OCI-LY3 (cell line): ENCODE results near the gene ZNF578.

Experiments used
- H2AFZ ChIP-seq: fragments of 200-600, 300-600 bp; shearing (Covaris generic); 2 replicates; pipeline ENCODE4 v1.6.0; 2014; ENCODE audit warnings: antibody characterized with exemption, low read depth, low read length
- H3K27ac ChIP-seq: fragments of 200-600, 300-600 bp; sonication (generic); 2 replicates; pipeline ENCODE4 v1.5.1; 2014; ENCODE audit warnings: mild to moderate bottlenecking, low read length, moderate library complexity, mixed read lengths
- H3K27me3 ChIP-seq: fragments of 200-600, 300-600 bp; sonication (generic); 2 replicates; pipeline ENCODE4 v1.6.1; 2014; ENCODE audit warnings: low read depth, low read length, mixed read lengths
- H3K36me3 ChIP-seq: fragments of 200-600, 300-600 bp; sonication (generic); replicated peaks from 2 replicates; pipeline ENCODE3; 2014; ENCODE audit warnings: low read depth, low read length, mixed read lengths
- H3K4me1 ChIP-seq: fragments of 300-600, 200-600 bp; sonication (generic); 2 replicates; pipeline ENCODE4 v1.6.1; 2014; ENCODE audit warnings: low read length, mixed read lengths
- H3K4me2 ChIP-seq: fragments of 200-600, 300-600 bp; sonication (generic); 2 replicates; pipeline ENCODE4 v1.6.1; 2014; ENCODE audit warnings: low read length, mixed read lengths
- H3K4me3 ChIP-seq: fragments of 300-600, 200-600 bp; sonication (generic); 2 replicates; pipeline ENCODE4 v1.5.1; 2014; ENCODE audit warnings: antibody characterized with exemption, mild to moderate bottlenecking, low read length, moderate library complexity
- H3K79me2 ChIP-seq: fragments of 300-600, 200-600 bp; shearing (Covaris generic); 2 replicates; pipeline ENCODE4 v1.6.1; 2014; ENCODE audit warnings: mild to moderate bottlenecking, low read length, mixed read lengths
- H3K9ac ChIP-seq: fragments of 300-600, 200-600 bp; shearing (Covaris generic); 2 replicates; pipeline ENCODE4 v1.6.0; 2014; ENCODE audit warnings: mild to moderate bottlenecking, low read length, moderate library complexity
- H3K9me3 ChIP-seq: fragments of 200-600, 300-600 bp; shearing (Covaris generic); 2 replicates; pipeline ENCODE4 v1.6.1; 2014; ENCODE audit warnings: low read length, mixed read lengths; ENCODE audit not compliant: insufficient read depth
- H4K20me1 ChIP-seq: fragments of 200-600, 300-600 bp; sonication (generic); 2 replicates; pipeline ENCODE4 v1.6.1; 2016; ENCODE audit warnings: low read length, mixed read lengths; ENCODE audit not compliant: insufficient read depth
- CTCF ChIP-seq: fragments of 200-600, 300-600 bp; sonication (generic); IDR thresholded peaks from 2 replicates; pipeline ENCODE4 v1.5.1; 2014; ENCODE audit warnings: antibody characterized with exemption, low read length, low read depth
- EZH2phosphoT487 ChIP-seq: fragments of 200-600 bp; shearing (Covaris generic); IDR thresholded peaks from 2 replicates; pipeline ENCODE4 v1.6.1; 2018; ENCODE audit warnings: antibody characterized with exemption, mixed run types, low read depth

Gene ZNF578

GRCh38 chr19:52442179-52442578 is 11.2 kb upstream of the ZNF578 start:
- Histone ChIP-seq H3K36me3 (no peaks in the 10 kb centered on the region), H3K4me3 (no peak overlapping the region), H3K9me3 (0 out of 2 replicates have a peak, but pooled peaks cover 11% of the 10 kb centered on the region), H3K27ac (no peak overlapping the region), H3K79me2 (no peaks in the 10 kb centered on the region), H3K4me2 (no peak overlapping the region), H4K20me1 (no peaks in the 10 kb centered on the region), H3K9ac (no peak overlapping the region), H3K4me1 (no peaks in the 10 kb centered on the region), H2AFZ (no peak overlapping the region), H3K27me3 (no peaks in the 10 kb centered on the region)
- no peak for TF ChIP-seq CTCF
- no peak for TF ChIP-seq EZH2phosphoT487

GRCh38 chr19:52444506-52444905 is 8.8 kb upstream of the ZNF578 start:
- H3K9ac ChIP-seq, result no peak overlapping the region
- H3K4me3 ChIP-seq, result no peak overlapping the region
- H3K4me2 ChIP-seq, result no peak overlapping the region
- no peaks in the 10 kb centered on the region for H3K79me2 ChIP-seq
- H3K27ac ChIP-seq, result no peak overlapping the region
- no peaks in the 10 kb centered on the region for H4K20me1 ChIP-seq
- TF ChIP-seq CTCF (no peak), EZH2phosphoT487 (no peak)
- no peak overlapping the region for H2AFZ ChIP-seq
- 0 out of 2 replicates have a peak, but pooled peaks cover 7% of the 10 kb centered on the region for H3K9me3 ChIP-seq
- H3K36me3 ChIP-seq, result no peaks in the 10 kb centered on the region
- no peaks in the 10 kb centered on the region for H3K27me3 ChIP-seq
- H3K4me1 ChIP-seq, result no peaks in the 10 kb centered on the region

GRCh38 chr19:52451241-52451640 is 2.1 kb upstream of the ZNF578 start:
- peaks cover 12% of the 10 kb centered on the region; the same call in 1 of the 2 replicates for H3K9me3 ChIP-seq
- no peaks in the 10 kb centered on the region for H3K4me1 ChIP-seq
- H3K9ac ChIP-seq, result no peak overlapping the region
- H3K79me2 ChIP-seq, result no peaks in the 10 kb centered on the region
- no peaks in the 10 kb centered on the region for H3K36me3 ChIP-seq
- H2AFZ ChIP-seq, result no peak overlapping the region
- H3K4me2 ChIP-seq, result no peak overlapping the region
- H3K27ac ChIP-seq, result no peak overlapping the region
- no peak overlapping the region for H3K4me3 ChIP-seq
- no peaks in the 10 kb centered on the region for H3K27me3 ChIP-seq
- no peaks in the 10 kb centered on the region for H4K20me1 ChIP-seq
- TF ChIP-seq CTCF, result no peak
- no peak for TF ChIP-seq EZH2phosphoT487

GRCh38 chr19:52464798-52465470 is 11.6 kb downstream of the ZNF578 start:
- no peak for TF ChIP-seq EZH2phosphoT487
- TF ChIP-seq CTCF, result peak; percentile 27; the same call in 1 of the 2 replicates
- no peak overlapping the region for H3K27ac ChIP-seq
- H2AFZ ChIP-seq, result no peak overlapping the region
- no peak overlapping the region for H3K9ac ChIP-seq
- H3K9me3 ChIP-seq, result peaks cover 28% of the 10 kb centered on the region
- H3K4me2 ChIP-seq, result no peak overlapping the region
- H3K79me2 ChIP-seq, result no peaks in the 10 kb centered on the region
- no peak overlapping the region for H3K4me3 ChIP-seq
- H3K36me3 ChIP-seq, result no peaks in the 10 kb centered on the region
- no peaks in the 10 kb centered on the region for H3K27me3 ChIP-seq
- H4K20me1 ChIP-seq, result no peaks in the 10 kb centered on the region
- no peaks in the 10 kb centered on the region for H3K4me1 ChIP-seq
